ENCODE measurements around the gene ARMC8. TPM values are rescaled to one million over a fixed set of nuclear protein-coding genes. Genes with fewer than 3 reads are reported as not detected.

Gene ARMC8
- total RNA-seq, 2 experiments from 2014 or later: 38.2 to 42.7 TPM

- intact Hi-C loops (cut with micrococcal nuclease): no loop called here
- Mint-ChIP-seq H3K4me3 (no peak overlapping the region), H3K9me3 (no peaks in the 10 kb centered on the region), H3K27me3 (ENCODE audit: low read depth) (no peaks in the 10 kb centered on the region), H3K36me3 (ENCODE audit: low read depth) (peaks cover 31% of the 10 kb centered on the region), H3K27ac (peak overlapping the region; percentile 51), H3K4me1 (ENCODE audit: low read depth) (peaks cover 14% of the 10 kb centered on the region)
- no peak for DNase-seq
- CTCF ChIA-PET: no interaction called here
These were observed 102.2 kb downstream of the ARMC8 start for GRCh38 chr3:138289260-138289659.

GRCh38 chr3:138289701-138290100 lies 102.6 kb downstream of the ARMC8 start:
- peaks cover 34% of the 10 kb centered on the region for H3K36me3 Mint-ChIP-seq (ENCODE audit: low read depth)
- H3K4me1 Mint-ChIP-seq (ENCODE audit: low read depth): peaks cover 11% of the 10 kb centered on the region
- no peaks in the 10 kb centered on the region for H3K9me3 Mint-ChIP-seq
- no peaks in the 10 kb centered on the region for H3K27me3 Mint-ChIP-seq (ENCODE audit: low read depth)
- peak overlapping the region; percentile 55 for H3K27ac Mint-ChIP-seq
- intact Hi-C loops (cut with micrococcal nuclease): loop anchor here (10.0 kb wide), 1 partner anchor 225 kb away; no protein-coding TSS in a partner anchor
- DNase-seq: no peak
- CTCF ChIA-PET: no interaction called here
- no peak overlapping the region for H3K4me3 Mint-ChIP-seq

- Mint-ChIP-seq H3K9me3 (no peaks in the 10 kb centered on the region), H3K36me3 (ENCODE audit: low read depth) (peaks cover 35% of the 10 kb centered on the region), H3K4me1 (ENCODE audit: low read depth) (peaks cover 38% of the 10 kb centered on the region), H3K27ac (peak overlapping the region; percentile 88), H3K27me3 (ENCODE audit: low read depth) (no peaks in the 10 kb centered on the region), H3K4me3 (peak overlapping the region; percentile 15)
- CTCF ChIA-PET: interaction anchor here (1.0 to 2.4 kb wide), 3 partner anchors 32 to 41 kb away, joined by 3 to 8 read pairs (median 7); no protein-coding TSS in a partner anchor
- intact Hi-C loops (cut with micrococcal nuclease): loop anchor here (1.0 to 10.0 kb wide), 5 partner anchors 16 to 537 kb away; partner anchors contain the start of gene NME9
- peak; percentile 74 for DNase-seq
These were observed 109.5 kb downstream of the ARMC8 start for GRCh38 chr3:138296639-138297038.

GRCh38 chr3:138297059-138297607 lies 110.0 kb downstream of the ARMC8 start:
- peaks cover 33% of the 10 kb centered on the region for H3K36me3 Mint-ChIP-seq (ENCODE audit: low read depth)
- intact Hi-C loops (cut with micrococcal nuclease): loop anchor here (1.0 to 10.0 kb wide), 3 partner anchors 15 to 232 kb away; partner anchors contain the start of gene NME9
- CTCF ChIA-PET: interaction anchor here (1.0 to 2.4 kb wide), 3 partner anchors 31 to 41 kb away, joined by 3 to 8 read pairs (median 7); no protein-coding TSS in a partner anchor
- H3K27ac Mint-ChIP-seq: peak overlapping the region; percentile 88
- H3K9me3 Mint-ChIP-seq: no peaks in the 10 kb centered on the region
- peak; percentile 51 for DNase-seq
- H3K4me3 Mint-ChIP-seq: peak overlapping the region; percentile 9
- H3K27me3 Mint-ChIP-seq (ENCODE audit: low read depth): no peaks in the 10 kb centered on the region
- peaks cover 38% of the 10 kb centered on the region for H3K4me1 Mint-ChIP-seq (ENCODE audit: low read depth)

- peaks cover 38% of the 10 kb centered on the region for H3K4me1 Mint-ChIP-seq (ENCODE audit: low read depth)
- CTCF ChIA-PET: interaction anchor here (0.8 to 2.4 kb wide), 3 partner anchors 27 to 33 kb away, joined by 3 to 8 read pairs (median 7); no protein-coding TSS in a partner anchor
- peak overlapping the region; percentile 88 for H3K27ac Mint-ChIP-seq
- H3K4me3 Mint-ChIP-seq: no peak overlapping the region
- no peaks in the 10 kb centered on the region for H3K9me3 Mint-ChIP-seq
- DNase-seq: no peak
- H3K36me3 Mint-ChIP-seq (ENCODE audit: low read depth): peaks cover 32% of the 10 kb centered on the region
- intact Hi-C loops (cut with micrococcal nuclease): loop anchor here (1.0 to 10.0 kb wide), 3 partner anchors 14 to 233 kb away; partner anchors contain the start of gene NME9
- no peaks in the 10 kb centered on the region for H3K27me3 Mint-ChIP-seq (ENCODE audit: low read depth)
These were observed 110.8 kb downstream of the ARMC8 start for GRCh38 chr3:138297876-138298275.

GRCh38 chr3:138300647-138301046 lies 113.5 kb downstream of the ARMC8 start:
- H3K9me3 Mint-ChIP-seq: no peaks in the 10 kb centered on the region
- peaks cover 22% of the 10 kb centered on the region for H3K36me3 Mint-ChIP-seq (ENCODE audit: low read depth)
- no peak for DNase-seq
- H3K27me3 Mint-ChIP-seq (ENCODE audit: low read depth): no peaks in the 10 kb centered on the region
- H3K4me1 Mint-ChIP-seq (ENCODE audit: low read depth): peaks cover 31% of the 10 kb centered on the region
- intact Hi-C loops (cut with micrococcal nuclease): no loop called here
- no peak overlapping the region for H3K27ac Mint-ChIP-seq
- CTCF ChIA-PET: no interaction called here
- H3K4me3 Mint-ChIP-seq: no peak overlapping the region

GRCh38 chr3:138303474-138303873 lies 116.4 kb downstream of the ARMC8 start:
- CTCF ChIA-PET: interaction anchor here (1.5 kb wide), 1 partner anchor 20 kb away, joined by 3 read pairs; no protein-coding TSS in a partner anchor
- Mint-ChIP-seq H3K27me3 (ENCODE audit: low read depth) (peaks cover 5% of the 10 kb centered on the region), H3K4me3 (no peak overlapping the region), H3K27ac (no peak overlapping the region), H3K4me1 (ENCODE audit: low read depth) (peaks cover 8% of the 10 kb centered on the region), H3K36me3 (ENCODE audit: low read depth) (peaks cover 28% of the 10 kb centered on the region), H3K9me3 (peaks cover 10% of the 10 kb centered on the region)
- DNase-seq: no peak
- intact Hi-C loops (cut with micrococcal nuclease): no loop called here

GRCh38 chr3:138307899-138308298 lies 120.8 kb downstream of the ARMC8 start:
- Mint-ChIP-seq H3K4me3 (no peak overlapping the region), H3K36me3 (ENCODE audit: low read depth) (peaks cover 34% of the 10 kb centered on the region), H3K27ac (no peak overlapping the region), H3K9me3 (peaks cover 31% of the 10 kb centered on the region), H3K4me1 (ENCODE audit: low read depth) (peaks cover 6% of the 10 kb centered on the region), H3K27me3 (ENCODE audit: low read depth) (peaks cover 5% of the 10 kb centered on the region)
- no peak for DNase-seq
- CTCF ChIA-PET: no interaction called here
- intact Hi-C loops (cut with micrococcal nuclease): no loop called here

GRCh38 chr3:138308783-138309182 lies 121.7 kb downstream of the ARMC8 start:
- DNase-seq: no peak
- CTCF ChIA-PET: no interaction called here
- peaks cover 6% of the 10 kb centered on the region for H3K4me1 Mint-ChIP-seq (ENCODE audit: low read depth)
- peaks cover 34% of the 10 kb centered on the region for H3K36me3 Mint-ChIP-seq (ENCODE audit: low read depth)
- intact Hi-C loops (cut with micrococcal nuclease): no loop called here
- peaks cover 5% of the 10 kb centered on the region for H3K27me3 Mint-ChIP-seq (ENCODE audit: low read depth)
- H3K9me3 Mint-ChIP-seq: peaks cover 31% of the 10 kb centered on the region
- H3K4me3 Mint-ChIP-seq: no peak overlapping the region
- no peak overlapping the region for H3K27ac Mint-ChIP-seq

GRCh38 chr3:138310494-138310893 lies 123.4 kb downstream of the ARMC8 start:
- Mint-ChIP-seq H3K36me3 (ENCODE audit: low read depth) (peaks cover 34% of the 10 kb centered on the region), H3K4me3 (no peak overlapping the region), H3K27ac (no peak overlapping the region), H3K4me1 (ENCODE audit: low read depth) (peaks cover 13% of the 10 kb centered on the region), H3K27me3 (ENCODE audit: low read depth) (peaks cover 5% of the 10 kb centered on the region), H3K9me3 (peaks cover 31% of the 10 kb centered on the region)
- CTCF ChIA-PET: no interaction called here
- intact Hi-C loops (cut with micrococcal nuclease): loop anchor here (2.0 kb wide), 1 partner anchor 14 kb away; no protein-coding TSS in a partner anchor
- no peak for DNase-seq

GRCh38 chr3:138314751-138315150 lies 127.7 kb downstream of the ARMC8 start:
- CTCF ChIA-PET: interaction anchor here (1.3 kb wide), 1 partner anchor 14 kb away, joined by 4 read pairs; no protein-coding TSS in a partner anchor
- no peak overlapping the region for H3K27ac Mint-ChIP-seq
- H3K36me3 Mint-ChIP-seq (ENCODE audit: low read depth): peaks cover 14% of the 10 kb centered on the region
- H3K27me3 Mint-ChIP-seq (ENCODE audit: low read depth): no peaks in the 10 kb centered on the region
- no peak overlapping the region for H3K4me3 Mint-ChIP-seq
- H3K9me3 Mint-ChIP-seq: peaks cover 19% of the 10 kb centered on the region
- intact Hi-C loops (cut with micrococcal nuclease): no loop called here
- H3K4me1 Mint-ChIP-seq (ENCODE audit: low read depth): peaks cover 11% of the 10 kb centered on the region
- DNase-seq: no peak

- intact Hi-C loops (cut with micrococcal nuclease): no loop called here
- H3K36me3 Mint-ChIP-seq (ENCODE audit: low read depth): no peaks in the 10 kb centered on the region
- CTCF ChIA-PET: no interaction called here
- no peaks in the 10 kb centered on the region for H3K27me3 Mint-ChIP-seq (ENCODE audit: low read depth)
- peaks cover 23% of the 10 kb centered on the region for H3K4me1 Mint-ChIP-seq (ENCODE audit: low read depth)
- no peak overlapping the region for H3K4me3 Mint-ChIP-seq
- no peak for DNase-seq
- no peak overlapping the region for H3K27ac Mint-ChIP-seq
- H3K9me3 Mint-ChIP-seq: no peaks in the 10 kb centered on the region
These were observed 130.6 kb downstream of the ARMC8 start for GRCh38 chr3:138317687-138318086.

- Mint-ChIP-seq H3K27me3 (ENCODE audit: low read depth) (no peaks in the 10 kb centered on the region), H3K4me3 (no peak overlapping the region), H3K4me1 (ENCODE audit: low read depth) (peaks cover 54% of the 10 kb centered on the region), H3K36me3 (ENCODE audit: low read depth) (no peaks in the 10 kb centered on the region), H3K27ac (no peak overlapping the region), H3K9me3 (no peaks in the 10 kb centered on the region)
- intact Hi-C loops (cut with micrococcal nuclease): loop anchor here (2.0 to 10.0 kb wide), 3 partner anchors 13 to 1021 kb away; partner anchors contain the start of genes MRPS22 and PIK3CB
- CTCF ChIA-PET: no interaction called here
- DNase-seq: no peak
These were observed 136.9 kb downstream of the ARMC8 start for GRCh38 chr3:138323971-138324370.

All from activated naive CD4-positive, alpha-beta T cell treated with anti-CD3 and anti-CD28 coated beads for 36 hours (primary cell).